ENCODE measurements around the gene WRAP53.

WRAP53 gene

DNA sequence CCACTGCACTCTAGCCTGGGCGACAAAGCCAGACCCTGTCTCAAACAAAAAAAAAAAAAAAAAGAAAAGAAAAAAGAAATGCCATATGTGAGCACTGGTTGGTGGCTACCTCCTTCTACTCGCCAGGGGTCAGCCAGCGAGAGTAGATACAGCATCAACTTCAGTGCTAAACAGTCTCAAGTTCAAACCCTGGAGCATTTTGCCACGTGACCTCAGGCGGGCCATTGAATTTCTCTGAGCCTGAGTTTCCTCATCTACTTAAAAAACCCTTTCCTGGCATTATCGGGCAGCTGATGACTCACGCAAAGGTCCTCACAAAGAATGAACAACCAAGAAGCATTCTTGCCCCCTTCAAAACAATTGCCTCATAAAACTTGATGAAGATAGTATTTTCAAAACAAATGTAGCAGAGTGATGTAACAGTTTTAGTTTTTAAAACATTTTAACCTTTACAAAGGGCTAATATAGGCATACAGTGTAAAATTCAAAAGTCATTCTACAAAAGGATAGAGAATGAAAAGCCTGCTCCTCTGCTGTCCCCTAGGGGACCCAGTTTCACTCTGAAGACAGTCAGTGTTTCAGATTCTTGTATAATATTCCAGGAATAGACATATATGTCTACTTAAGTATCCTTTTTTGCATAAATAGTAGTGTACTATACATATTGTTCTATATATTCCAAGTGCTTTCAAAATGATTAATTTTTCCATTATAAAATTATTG, 57.6 kb downstream of the WRAP53 start:
- TF ChIP-seq EZH2phosphoT487 (conservative IDR thresholded peaks at IDR 0.05; ENCODE audit: low read length): no peak
- TF ChIP-seq, protein P1, sequence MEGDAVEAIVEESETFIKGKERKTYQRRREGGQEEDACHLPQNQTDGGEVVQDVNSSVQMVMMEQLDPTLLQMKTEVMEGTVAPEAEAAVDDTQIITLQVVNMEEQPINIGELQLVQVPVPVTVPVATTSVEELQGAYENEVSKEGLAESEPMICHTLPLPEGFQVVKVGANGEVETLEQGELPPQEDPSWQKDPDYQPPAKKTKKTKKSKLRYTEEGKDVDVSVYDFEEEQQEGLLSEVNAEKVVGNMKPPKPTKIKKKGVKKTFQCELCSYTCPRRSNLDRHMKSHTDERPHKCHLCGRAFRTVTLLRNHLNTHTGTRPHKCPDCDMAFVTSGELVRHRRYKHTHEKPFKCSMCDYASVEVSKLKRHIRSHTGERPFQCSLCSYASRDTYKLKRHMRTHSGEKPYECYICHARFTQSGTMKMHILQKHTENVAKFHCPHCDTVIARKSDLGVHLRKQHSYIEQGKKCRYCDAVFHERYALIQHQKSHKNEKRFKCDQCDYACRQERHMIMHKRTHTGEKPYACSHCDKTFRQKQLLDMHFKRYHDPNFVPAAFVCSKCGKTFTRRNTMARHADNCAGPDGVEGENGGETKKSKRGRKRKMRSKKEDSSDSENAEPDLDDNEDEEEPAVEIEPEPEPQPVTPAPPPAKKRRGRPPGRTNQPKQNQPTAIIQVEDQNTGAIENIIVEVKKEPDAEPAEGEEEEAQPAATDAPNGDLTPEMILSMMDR (IDR thresholded peaks at IDR 0.05; ENCODE audit: insufficient read depth, low read length, poor library complexity, severe bottlenecking): no peak

GRCh38 chr17:7747635-7748071, 59.4 kb downstream of the WRAP53 start:
- Histone ChIP-seq H3K36me3 (ENCODE audit: low read length) (no peaks in the 10 kb centered on the region), H3K27me3 (ENCODE audit: low read length) (no peaks in the 10 kb centered on the region), H3K27ac (ENCODE audit: low read depth, low read length) (no peak overlapping the region), H3K9ac (ENCODE audit: low read length) (no peak overlapping the region), H3K4me3 (ENCODE audit: insufficient read depth, low read length, poor library complexity, severe bottlenecking) (no peak overlapping the region), H3K9me2 (replicated peaks; ENCODE audit: insufficient read depth, low read length) (no peaks in the 10 kb centered on the region), H3K79me2 (ENCODE audit: insufficient read depth, low read length) (no peaks in the 10 kb centered on the region), H2AFZ (ENCODE audit: low read depth, low read length, severe bottlenecking) (no peak overlapping the region), H3F3A (ENCODE audit: insufficient read depth) (no peaks in the 10 kb centered on the region), H3K4me2 (ENCODE audit: low read depth, low read length, poor library complexity, severe bottlenecking) (no peak overlapping the region), H3K9me3 (ENCODE audit: insufficient read depth, low read length) (no peaks in the 10 kb centered on the region), H4K20me1 (ENCODE audit: low read depth, low read length) (no peaks in the 10 kb centered on the region)
- no peak for TF ChIP-seq EZH2phosphoT487 (conservative IDR thresholded peaks at IDR 0.05; ENCODE audit: low read length)
- TF ChIP-seq, protein P1 (IDR thresholded peaks at IDR 0.05; ENCODE audit: insufficient read depth, low read length, poor library complexity, severe bottlenecking): no peak

More for the DNA sequence above, 57.6 kb downstream of the WRAP53 start:
- Histone ChIP-seq H3K9me3 (ENCODE audit: insufficient read depth, low read length) (no peaks in the 10 kb centered on the region), H3K27ac (ENCODE audit: low read depth, low read length) (no peak overlapping the region), H3K27me3 (ENCODE audit: low read length) (no peaks in the 10 kb centered on the region), H2AFZ (ENCODE audit: low read depth, low read length, severe bottlenecking) (no peak overlapping the region), H3F3A (ENCODE audit: insufficient read depth) (no peaks in the 10 kb centered on the region), H4K20me1 (ENCODE audit: low read depth, low read length) (no peaks in the 10 kb centered on the region), H3K9ac (ENCODE audit: low read length) (no peak overlapping the region), H3K4me2 (ENCODE audit: low read depth, low read length, poor library complexity, severe bottlenecking) (no peak overlapping the region), H3K36me3 (ENCODE audit: low read length) (no peaks in the 10 kb centered on the region), H3K4me3 (ENCODE audit: insufficient read depth, low read length, poor library complexity, severe bottlenecking) (no peak overlapping the region), H3K9me2 (replicated peaks; ENCODE audit: insufficient read depth, low read length) (no peaks in the 10 kb centered on the region), H3K79me2 (ENCODE audit: insufficient read depth, low read length) (no peaks in the 10 kb centered on the region)

- Histone ChIP-seq H3K27ac (ENCODE audit: low read depth, low read length) (no peak overlapping the region), H3K9me2 (replicated peaks; ENCODE audit: insufficient read depth, low read length) (no peaks in the 10 kb centered on the region), H3K9ac (ENCODE audit: low read length) (no peak overlapping the region), H3K9me3 (ENCODE audit: insufficient read depth, low read length) (no peaks in the 10 kb centered on the region), H4K20me1 (ENCODE audit: low read depth, low read length) (no peaks in the 10 kb centered on the region), H3K4me3 (ENCODE audit: insufficient read depth, low read length, poor library complexity, severe bottlenecking) (no peak overlapping the region), H3K36me3 (ENCODE audit: low read length) (no peaks in the 10 kb centered on the region), H3K4me2 (ENCODE audit: low read depth, low read length, poor library complexity, severe bottlenecking) (no peak overlapping the region), H3K79me2 (ENCODE audit: insufficient read depth, low read length) (no peaks in the 10 kb centered on the region), H3K27me3 (ENCODE audit: low read length) (no peaks in the 10 kb centered on the region), H3F3A (ENCODE audit: insufficient read depth) (no peaks in the 10 kb centered on the region), H2AFZ (ENCODE audit: low read depth, low read length, severe bottlenecking) (no peak overlapping the region)
- TF ChIP-seq, protein P1 (IDR thresholded peaks at IDR 0.05; ENCODE audit: insufficient read depth, low read length, poor library complexity, severe bottlenecking): no peak
- TF ChIP-seq EZH2phosphoT487 (conservative IDR thresholded peaks at IDR 0.05; ENCODE audit: low read length): no peak
Observed at GRCh38 chr17:7748076-7748775, 59.9 kb downstream of the WRAP53 start.
